IMR-90 (cell line): ENCODE results near the gene MORC1. TPM values are rescaled to one million over a fixed set of nuclear protein-coding genes. Genes with fewer than 3 reads are reported as not detected.

Experiments
- ATAC-seq: fragments of 200-7000 bp; cut with Tn5 transposase; 2 replicates; pipeline ENCODE4 v1.9.1; 2020; ENCODE audit warnings: low read depth, mild to moderate bottlenecking, moderate library complexity
- BruUV-seq: library from RNA; stranded (reverse); fragments of 400-500 nt; replicated peaks from 2 replicates; lab custom pipeline; 2021; lab: Mats Ljungman, UMichigan
- CTCF ChIA-PET: fragments of 300-600 bp; formaldehyde crosslinking; extraction: SDS; loops from one replicate; lab custom pipeline; 2021; ENCODE audit warnings: antibody characterized with exemption; lab: Yijun Ruan, JAX
- POLR2A ChIA-PET: fragments of 300-600 bp; sonication (Branson Sonifier 250); formaldehyde crosslinking; loops from one replicate; lab custom pipeline; 2022; ENCODE audit warnings: antibody characterized with exemption; ENCODE audit not compliant: unreplicated experiment; lab: Charles Lee
- DNase-seq: peaks from one replicate; pipeline ENCODE4 v3.0.0; 2013
- H2AFZ ChIP-seq: replicated peaks from 2 replicates; pipeline ENCODE3; 2013; ENCODE audit warnings: low read length, mild to moderate bottlenecking; ENCODE audit not compliant: poor library complexity
- H2AK5ac ChIP-seq: 2 replicates; pipeline ENCODE4 v1.6.1; 2013; ENCODE audit warnings: low read depth, low read length, inconsistent platforms
- H2AK9ac ChIP-seq: replicated peaks from 2 replicates; pipeline ENCODE3; 2013; ENCODE audit warnings: mild to moderate bottlenecking, low read depth, low read length, moderate library complexity; ENCODE audit not compliant: poor library complexity
- H2BK120ac ChIP-seq: 2 replicates; pipeline ENCODE4 v1.6.1; 2013; ENCODE audit warnings: low read depth, low read length, inconsistent platforms
- H2BK15ac ChIP-seq: 3 replicates; pipeline ENCODE4 v1.6.1; 2013; ENCODE audit warnings: low read depth, low read length, inconsistent platforms
- H2BK20ac ChIP-seq: 2 replicates; pipeline ENCODE4 v1.6.1; 2013; ENCODE audit warnings: low read depth, mild to moderate bottlenecking, inconsistent platforms, low read length, moderate library complexity
- H2BK5ac ChIP-seq: 2 replicates; pipeline ENCODE4 v1.6.1; 2013; ENCODE audit warnings: mild to moderate bottlenecking, low read depth, low read length, inconsistent platforms; ENCODE audit not compliant: poor library complexity, severe bottlenecking
- H3K14ac ChIP-seq: replicated peaks from 2 replicates; pipeline ENCODE4 v1.6.1; 2013; ENCODE audit warnings: low read depth, low read length, inconsistent platforms
- H3K18ac ChIP-seq: 2 replicates; pipeline ENCODE4 v1.6.1; 2013; ENCODE audit warnings: low read depth, low read length, control low read depth
- H3K23ac ChIP-seq: 2 replicates; pipeline ENCODE4 v1.6.1; 2013; ENCODE audit warnings: low read depth, low read length, inconsistent platforms
- H3K27ac ChIP-seq: 2 replicates; pipeline ENCODE4 v1.5.1; 2013; ENCODE audit warnings: mild to moderate bottlenecking, control low read depth, low read length; ENCODE audit not compliant: insufficient read depth
- H3K27me3 ChIP-seq: 2 replicates; pipeline ENCODE4 v1.6.1; 2013; ENCODE audit warnings: low read length; ENCODE audit not compliant: control insufficient read depth, insufficient read depth
- H3K36me3 ChIP-seq: 2 replicates; pipeline ENCODE4 v1.6.1; 2013; ENCODE audit warnings: low read length, mixed read lengths; ENCODE audit not compliant: control insufficient read depth, insufficient read depth
- H3K4ac ChIP-seq: 2 replicates; pipeline ENCODE4 v1.6.1; 2013; ENCODE audit warnings: low read depth, low read length, inconsistent platforms
- H3K4me1 ChIP-seq: 2 replicates; pipeline ENCODE4 v1.6.1; 2013; ENCODE audit warnings: low read length, mixed read lengths; ENCODE audit not compliant: control insufficient read depth, insufficient read depth
- H3K4me2 ChIP-seq: 2 replicates; pipeline ENCODE4 v1.6.1; 2013; ENCODE audit warnings: low read depth, mild to moderate bottlenecking, control low read depth, low read length, moderate library complexity
- H3K4me3 ChIP-seq: 2 replicates; pipeline ENCODE4 v1.5.1; 2013; ENCODE audit warnings: low read depth, mild to moderate bottlenecking, control low read depth, low read length, moderate library complexity; ENCODE audit not compliant: insufficient read depth
- H3K56ac ChIP-seq: 2 replicates; pipeline ENCODE4 v1.6.1; 2013; ENCODE audit warnings: low read length, inconsistent platforms; ENCODE audit not compliant: insufficient read depth; ENCODE audit errors: extremely low read depth
- H3K79me1 ChIP-seq, 2 experiments: 2 replicates each; pipeline ENCODE4 v1.6.1; 2013; ENCODE audit warnings: low read length in 2 of 2, inconsistent platforms in 1 of 2, low read depth in 1 of 2
- H3K9ac ChIP-seq: 2 replicates; pipeline ENCODE4 v1.6.1; 2013; ENCODE audit warnings: low read depth, low read length, control low read depth
- H3K9me1 ChIP-seq: 2 replicates; pipeline ENCODE4 v1.6.1; 2013; ENCODE audit warnings: low read length, inconsistent platforms; ENCODE audit not compliant: insufficient read depth
- H3K9me3 ChIP-seq: 2 replicates; pipeline ENCODE4 v1.6.1; 2013; ENCODE audit warnings: low read length; ENCODE audit not compliant: control insufficient read depth, insufficient read depth
- H4K20me1 ChIP-seq: 2 replicates; pipeline ENCODE4 v1.6.1; 2013; ENCODE audit warnings: low read length, inconsistent platforms; ENCODE audit not compliant: insufficient read depth
- H4K5ac ChIP-seq: 2 replicates; pipeline ENCODE4 v1.6.1; 2013; ENCODE audit warnings: mild to moderate bottlenecking, low read depth, low read length, control low read depth
- H4K8ac ChIP-seq, 2 experiments: 2 replicates each; pipeline ENCODE4 v1.6.1; 2013; ENCODE audit warnings: low read depth in 2 of 2, low read length in 2 of 2, control low read depth in 1 of 2, inconsistent platforms in 1 of 2
- H4K91ac ChIP-seq: 2 replicates; pipeline ENCODE4 v1.6.1; 2013; ENCODE audit warnings: low read depth, low read length, inconsistent platforms; ENCODE audit not compliant: insufficient read depth
- CEBPB ChIP-seq: IDR thresholded peaks from 2 replicates; pipeline ENCODE4 v1.6.1; 2012; ENCODE audit warnings: low read depth, low read length, improper control_type of control experiment
- CTCF ChIP-seq: conservative IDR thresholded peaks from 2 replicates; pipeline ENCODE4 v1.5.1; 2012; ENCODE audit warnings: mild to moderate bottlenecking, low read depth, low read length, improper control_type of control experiment
- MAFK ChIP-seq: IDR thresholded peaks from 2 replicates; pipeline ENCODE4 v1.6.1; 2012; ENCODE audit warnings: low read depth, low read length, improper control_type of control experiment
- MXI1 ChIP-seq: IDR thresholded peaks from 2 replicates; pipeline ENCODE4 v1.6.1; 2012; ENCODE audit warnings: low read depth, mild to moderate bottlenecking, low read length, moderate library complexity, borderline replicate concordance
- NFE2L2 ChIP-seq: fragments of 150-350 bp; IDR thresholded peaks from 2 replicates; pipeline ENCODE4 v1.6.1; 2016; ENCODE audit warnings: low read depth, mild to moderate bottlenecking, low read length
- RCOR1 ChIP-seq: IDR thresholded peaks from 2 replicates; pipeline ENCODE4 v1.6.1; 2012; ENCODE audit warnings: mild to moderate bottlenecking, low read length, improper control_type of control experiment; ENCODE audit not compliant: insufficient replicate concordance
- RFX5 ChIP-seq: IDR thresholded peaks from 2 replicates; pipeline ENCODE4 v1.8.0; 2012; ENCODE audit warnings: low read depth, mild to moderate bottlenecking, low read length, moderate library complexity
- SMC3 ChIP-seq: fragments of 150-350 bp; IDR thresholded peaks from 2 replicates; pipeline ENCODE4 v1.6.1; 2016; ENCODE audit warnings: low read depth, mild to moderate bottlenecking, antibody characterized with exemption, low read length, moderate library complexity
- WGBS, 2 experiments: methylation state at CpG; one replicate each; pipeline versions ENCODE4 v1.1.5 to v1.1.7; 2013; ENCODE audit warnings: missing lambda C conversion rate in 2 of 2; ENCODE audit not compliant: insufficient read length in 1 of 2; ENCODE audit errors: extremely low coverage in 2 of 2; 5-methylcytosine and 5-hydroxymethylcytosine counted together
- dilution Hi-C: fragments of 300-500 bp; cut with HindIII; formaldehyde crosslinking; loops from one replicate; pipeline ENCODE4 v1.14.3; 2018; ENCODE audit warnings: low sequenced_read_pairs; ENCODE audit not compliant: unreplicated experiment
- in situ Hi-C: fragments of 300-500 bp; cut with MboI; formaldehyde crosslinking; loops from 3 replicates; pipeline ENCODE4 v1.14.3; 2019; ENCODE audit warnings: low sequenced_read_pairs, inconsistent platforms, mixed read lengths
- intact Hi-C: fragments of 100-400 bp; cut with micrococcal nuclease; formaldehyde crosslinking; loops from 2 replicates; pipeline ENCODE4 v1.10.0; 2022
- polyA plus RNA-seq, 3 experiments: library from polyadenylated mRNA; depleted of rRNA; stranded (reverse); fragments of >200 nt; gene quantifications; 2 replicates each; pipeline ENCODE4 v1.2.3, GENCODE V29; 2012; ENCODE audit warnings: low replicate concordance in 1 of 3
- total RNA-seq: library from RNA; depleted of rRNA; stranded (reverse); fragments of >200 nt; gene quantifications from 2 replicates; pipeline ENCODE4 v1.2.3, GENCODE V29; 2012
- TF ChIP-seq, protein P1 (sequence below): fragments of 150-350 bp; IDR thresholded peaks from 2 replicates; pipeline ENCODE4 v1.6.1; 2016; ENCODE audit warnings: low read depth, mild to moderate bottlenecking, low read length, moderate library complexity, borderline replicate concordance

Gene MORC1
- total and polyA plus RNA-seq, 2 of the 4 experiments (the other 2 are of a cell fraction): not detected

GRCh38 chr3:109161487-109162123 lies 43.7 kb upstream of the MORC1 start:
- intact Hi-C loops (no loop called here), dilution Hi-C loops (no loop called here), in situ Hi-C loops (no loop called here)
- Histone ChIP-seq H2BK15ac (no peak overlapping the region), H3K9me1 (no peaks in the 10 kb centered on the region), H3K56ac (no peak overlapping the region), H2BK120ac (no peak overlapping the region), H3K27me3 (no peaks in the 10 kb centered on the region), H3K79me1 (no peaks in the 10 kb centered on the region), H3K4me3 (no peak overlapping the region), H3K27ac (no peak overlapping the region), H4K5ac (no peak overlapping the region), H3K23ac (no peak overlapping the region), H3K4me2 (no peak overlapping the region), H3K14ac (no peak overlapping the region), H4K8ac (no peak overlapping the region), H3K9ac (no peak overlapping the region), H3K9me3 (no peaks in the 10 kb centered on the region), H2AK9ac (no peak overlapping the region), H2AK5ac (no peak overlapping the region), H2AFZ (no peak overlapping the region), H4K20me1 (no peaks in the 10 kb centered on the region), H3K36me3 (no peaks in the 10 kb centered on the region), H2BK5ac (no peak overlapping the region), H4K91ac (no peak overlapping the region), H3K4me1 (no peaks in the 10 kb centered on the region), H3K18ac (no peak overlapping the region), H2BK20ac (no peak overlapping the region), H3K4ac (no peak overlapping the region)
- ChIA-PET CTCF (no interaction called here), POLR2A (no interaction called here)
- no peak for DNase-seq
- no peak for ATAC-seq
- TF ChIP-seq, protein P1, sequence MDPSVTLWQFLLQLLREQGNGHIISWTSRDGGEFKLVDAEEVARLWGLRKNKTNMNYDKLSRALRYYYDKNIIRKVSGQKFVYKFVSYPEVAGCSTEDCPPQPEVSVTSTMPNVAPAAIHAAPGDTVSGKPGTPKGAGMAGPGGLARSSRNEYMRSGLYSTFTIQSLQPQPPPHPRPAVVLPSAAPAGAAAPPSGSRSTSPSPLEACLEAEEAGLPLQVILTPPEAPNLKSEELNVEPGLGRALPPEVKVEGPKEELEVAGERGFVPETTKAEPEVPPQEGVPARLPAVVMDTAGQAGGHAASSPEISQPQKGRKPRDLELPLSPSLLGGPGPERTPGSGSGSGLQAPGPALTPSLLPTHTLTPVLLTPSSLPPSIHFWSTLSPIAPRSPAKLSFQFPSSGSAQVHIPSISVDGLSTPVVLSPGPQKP: no peak
- TF ChIP-seq MXI1 (no peak), CEBPB (no peak), NFE2L2 (no peak), RFX5 (no peak), MAFK (no peak), CTCF (no peak), SMC3 (no peak), RCOR1 (no peak)
- BruUV-seq: no TSS peak
- WGBS, 2 experiments: no CpG with 5 or more reads among the region's 2 CpGs
